ENCODE measurements around the gene FABP6. TPM values are rescaled to one million over a fixed set of nuclear protein-coding genes. Genes with fewer than 3 reads are reported as not detected.

Gene FABP6
- total and polyA plus RNA-seq, 9 of the 15 experiments (the other 6 are each of a cell fraction or from before 2014, with no cell fraction given), result 0.11 to 0.33 (median 0.21) TPM; not detected in 4

DNA sequence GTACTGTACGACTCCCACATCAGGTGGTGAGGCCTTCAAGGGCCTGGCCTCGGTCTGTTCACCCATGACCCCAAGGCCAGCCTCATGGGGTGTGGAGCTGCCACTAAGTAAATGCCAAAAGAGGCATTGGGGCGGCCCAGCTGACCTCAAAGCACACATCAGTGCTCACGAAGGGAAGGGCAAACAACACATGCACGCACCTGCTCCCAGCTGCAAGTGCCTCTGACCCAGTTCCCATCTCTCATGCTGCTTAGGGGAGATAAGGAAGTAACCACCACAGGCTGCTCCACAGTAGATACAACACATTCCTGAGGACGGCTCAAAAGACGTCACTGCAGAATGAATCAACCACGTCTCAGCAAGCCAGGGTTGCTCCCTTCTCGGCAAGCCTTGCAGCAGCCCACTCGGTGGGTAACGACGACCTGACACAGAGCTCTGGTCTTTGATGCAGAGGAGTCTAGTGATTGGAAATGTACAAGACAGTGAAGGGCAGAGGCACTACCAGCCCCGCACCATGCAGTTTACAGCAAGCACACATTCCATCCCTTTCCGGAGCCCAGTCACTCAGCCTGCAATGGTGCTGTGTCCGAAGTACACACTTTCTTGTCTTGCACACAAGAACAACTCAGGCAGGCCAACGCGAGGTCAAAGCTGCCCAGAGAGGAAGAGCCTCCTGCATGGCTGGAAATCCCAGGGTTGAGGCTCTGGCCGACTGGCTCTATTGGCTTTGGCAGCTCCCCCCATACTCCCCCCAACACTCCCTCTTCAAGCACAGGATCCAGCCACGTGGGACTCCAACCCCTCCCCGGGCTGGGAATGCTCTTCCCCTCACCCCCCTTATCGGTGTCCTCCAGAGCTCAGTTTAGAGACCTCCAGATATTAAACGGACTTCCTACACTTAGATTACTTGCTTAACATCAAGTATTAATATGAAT, 31.8 kb downstream of the FABP6 start (continued):
- TF ChIP-seq, protein P1, sequence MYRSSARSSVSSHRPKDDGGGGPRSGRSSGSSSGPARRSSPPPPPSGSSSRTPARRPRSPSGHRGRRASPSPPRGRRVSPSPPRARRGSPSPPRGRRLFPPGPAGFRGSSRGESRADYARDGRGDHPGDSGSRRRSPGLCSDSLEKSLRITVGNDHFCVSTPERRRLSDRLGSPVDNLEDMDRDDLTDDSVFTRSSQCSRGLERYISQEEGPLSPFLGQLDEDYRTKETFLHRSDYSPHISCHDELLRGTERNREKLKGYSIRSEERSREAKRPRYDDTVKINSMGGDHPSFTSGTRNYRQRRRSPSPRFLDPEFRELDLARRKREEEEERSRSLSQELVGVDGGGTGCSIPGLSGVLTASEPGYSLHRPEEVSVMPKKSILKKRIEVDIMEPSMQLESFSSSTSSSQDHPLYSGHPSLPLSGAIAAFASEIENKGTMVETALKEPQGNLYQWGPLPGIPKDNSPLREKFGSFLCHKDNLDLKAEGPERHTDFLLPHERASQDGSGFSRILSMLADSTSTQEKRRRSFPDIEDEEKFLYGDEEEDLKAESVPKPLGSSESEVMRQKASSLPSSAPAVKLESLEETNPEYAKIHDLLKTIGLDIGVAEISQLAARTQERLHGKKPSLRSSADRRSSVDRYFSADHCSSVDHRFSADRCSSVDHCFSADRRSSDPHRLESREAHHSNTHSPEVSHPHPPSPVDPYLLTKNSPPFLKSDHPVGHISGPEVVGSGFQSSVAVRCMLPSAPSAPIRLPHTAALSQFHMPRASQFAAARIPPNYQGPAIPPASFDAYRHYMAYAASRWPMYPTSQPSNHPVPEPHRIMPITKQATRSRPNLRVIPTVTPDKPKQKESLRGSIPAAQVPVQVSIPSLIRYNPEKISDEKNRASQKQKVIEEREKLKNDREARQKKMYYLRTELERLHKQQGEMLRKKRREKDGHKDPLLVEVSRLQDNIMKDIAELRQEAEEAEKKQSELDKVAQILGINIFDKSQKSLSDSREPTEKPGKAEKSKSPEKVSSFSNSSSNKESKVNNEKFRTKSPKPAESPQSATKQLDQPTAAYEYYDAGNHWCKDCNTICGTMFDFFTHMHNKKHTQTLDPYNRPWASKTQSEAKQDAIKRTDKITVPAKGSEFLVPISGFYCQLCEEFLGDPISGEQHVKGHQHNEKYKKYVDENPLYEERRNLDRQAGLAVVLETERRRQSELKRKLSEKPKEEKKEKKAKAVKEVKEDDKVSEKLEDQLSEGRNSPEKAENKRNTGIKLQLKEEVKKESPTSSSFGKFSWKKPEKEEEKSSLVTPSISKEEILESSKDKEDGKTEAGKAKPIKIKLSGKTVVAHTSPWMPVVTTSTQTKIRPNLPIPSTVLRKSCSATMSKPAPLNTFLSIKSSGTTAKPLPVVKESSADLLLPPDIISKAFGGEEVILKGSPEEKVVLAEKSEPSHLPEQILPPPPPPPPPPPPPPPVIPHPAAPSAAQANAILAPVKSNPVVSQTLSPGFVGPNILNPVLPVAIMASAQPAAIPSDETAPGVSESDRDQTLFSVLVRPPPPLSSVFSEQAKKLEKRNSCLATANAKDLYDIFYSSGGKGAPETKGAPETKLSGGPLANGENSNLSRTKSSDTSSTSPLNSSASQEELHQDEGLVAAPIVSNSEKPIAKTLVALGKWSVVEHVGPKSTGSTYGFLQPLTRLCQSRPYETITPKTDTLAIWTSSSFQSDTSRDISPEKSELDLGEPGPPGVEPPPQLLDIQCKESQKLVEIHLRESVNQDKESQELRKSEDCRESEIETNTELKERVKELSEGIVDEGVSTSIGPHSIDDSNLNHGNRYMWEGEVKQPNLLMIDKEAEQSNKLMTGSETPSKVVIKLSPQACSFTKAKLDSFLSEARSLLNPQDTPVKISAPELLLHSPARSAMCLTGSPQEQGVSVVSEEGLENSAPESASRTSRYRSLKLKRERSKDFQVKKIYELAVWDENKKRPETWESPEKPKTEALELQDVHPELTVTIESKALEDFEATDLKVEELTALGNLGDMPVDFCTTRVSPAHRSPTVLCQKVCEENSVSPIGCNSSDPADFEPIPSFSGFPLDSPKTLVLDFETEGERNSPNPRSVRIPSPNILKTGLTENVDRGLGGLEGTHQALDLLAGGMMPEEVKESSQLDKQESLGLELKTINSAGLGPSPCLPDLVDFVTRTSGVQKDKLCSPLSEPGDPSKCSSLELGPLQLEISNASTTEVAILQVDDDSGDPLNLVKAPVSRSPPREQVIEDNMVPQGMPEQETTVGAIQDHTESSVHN (IDR thresholded peaks at IDR 0.05; ENCODE audit: borderline replicate concordance in 1 of 2, low read depth in 1 of 2), result peak in 1 of 2 experiments; percentile 95; a peak in 2 of 4 replicates
- TF ChIP-seq ETS2 (tag; IDR thresholded peaks at IDR 0.05; ENCODE audit: borderline replicate concordance, poor library complexity, severe bottlenecking) (no peak), ZNF766 (CRISPR knock-in tag; conservative IDR thresholded peaks at IDR 0.05) (peak; percentile 97), TBP (optimal IDR thresholded peaks at IDR 0.05; ENCODE audit: low read depth, low read length) (peak; percentile 19), KAT7 (CRISPR knock-in tag; IDR thresholded peaks at IDR 0.05; ENCODE audit: borderline replicate concordance) (peak; percentile 94), DACH1 (IDR thresholded peaks at IDR 0.05; ENCODE audit: partially characterized antibody) (peak; percentile 89), CHCHD3 (CRISPR knock-in tag; IDR thresholded peaks at IDR 0.05) (no peak), EHMT2 (IDR thresholded peaks at IDR 0.05) (0 out of 2 replicates have a peak, but pooled peaks have one; percentile 60), MAZ (CRISPR knock-in tag; conservative IDR thresholded peaks at IDR 0.05 in 1 of 2, IDR thresholded peaks at IDR 0.05 in 1 of 2) (peak; percentile 56 to 69; a peak in 2 of 4 replicates), ZNF282 (CRISPR knock-in tag; IDR thresholded peaks at IDR 0.05) (no peak), FOXK1 (CRISPR knock-in tag; IDR thresholded peaks at IDR 0.05; ENCODE audit: borderline replicate concordance) (peak; percentile 90; the same call in 1 of the 2 replicates), ZKSCAN1 (IDR thresholded peaks at IDR 0.05; ENCODE audit: low read depth, low read length) (peak; percentile 96), MIER1 (IDR thresholded peaks at IDR 0.05; ENCODE audit: low read depth) (0 out of 2 replicates have a peak, but pooled peaks have one; percentile 21), EP300 (IDR thresholded peaks at IDR 0.05; ENCODE audit: low read length) (peak; percentile 97), RHOXF2B (CRISPR knock-in tag; conservative IDR thresholded peaks at IDR 0.05) (no peak), HMGN3 (IDR thresholded peaks at IDR 0.05; ENCODE audit: borderline replicate concordance, extremely low read depth, insufficient read length, low read depth, low read length) (peak; percentile 64)

Measured in K562 (cell line).